ENCODE data around the gene EIF5B.

Gene EIF5B

GRCh38 chr2:99420031-99420430 is 82.8 kb downstream of the EIF5B start:
- Histone ChIP-seq H3K4me3 (ENCODE audit: low read depth, low read length) (no peak overlapping the region), H3K27ac (peak overlapping the region; percentile 30), H3K27me3 (replicated peaks) (no peaks in the 10 kb centered on the region), H3K36me3 (replicated peaks) (peaks cover 37% of the 10 kb centered on the region)
- TF ChIP-seq CTCF (IDR thresholded peaks at IDR 0.05; ENCODE audit: low read depth, low read length, missing control alignments): no peak
- no peak for DNase-seq
- in situ Hi-C loops (cut with HindIII; ENCODE audit: low pct_ligation_motif_present, low sequenced_read_pairs): no loop called here

GRCh38 chr2:99420751-99421299 is 83.6 kb downstream of the EIF5B start:
- H3K4me3 ChIP-seq (ENCODE audit: low read depth, low read length): no peak overlapping the region
- in situ Hi-C loops (cut with HindIII; ENCODE audit: low pct_ligation_motif_present, low sequenced_read_pairs): no loop called here
- peak; percentile 20 for DNase-seq
- no peak for TF ChIP-seq CTCF (IDR thresholded peaks at IDR 0.05; ENCODE audit: low read depth, low read length, missing control alignments)
- no peaks in the 10 kb centered on the region for H3K27me3 ChIP-seq (replicated peaks)
- H3K27ac ChIP-seq: peak overlapping the region; percentile 30
- H3K36me3 ChIP-seq (replicated peaks): peaks cover 32% of the 10 kb centered on the region

- Histone ChIP-seq H3K4me3 (ENCODE audit: low read depth, low read length) (no peak overlapping the region), H3K36me3 (replicated peaks) (peaks cover 27% of the 10 kb centered on the region), H3K27me3 (replicated peaks) (no peaks in the 10 kb centered on the region), H3K27ac (no peak overlapping the region)
- in situ Hi-C loops (cut with HindIII; ENCODE audit: low pct_ligation_motif_present, low sequenced_read_pairs): no loop called here
- peak; percentile 25 for DNase-seq
- TF ChIP-seq CTCF (IDR thresholded peaks at IDR 0.05; ENCODE audit: low read depth, low read length, missing control alignments): no peak
Observed at GRCh38 chr2:99421469-99421868, 84.3 kb downstream of the EIF5B start.

GRCh38 chr2:99422599-99422998 is 85.4 kb downstream of the EIF5B start:
- H3K36me3 ChIP-seq (replicated peaks): peaks cover 27% of the 10 kb centered on the region
- no peaks in the 10 kb centered on the region for H3K27me3 ChIP-seq (replicated peaks)
- H3K4me3 ChIP-seq (ENCODE audit: low read depth, low read length): no peak overlapping the region
- H3K27ac ChIP-seq: no peak overlapping the region
- in situ Hi-C loops (cut with HindIII; ENCODE audit: low pct_ligation_motif_present, low sequenced_read_pairs): no loop called here
- no peak for TF ChIP-seq CTCF (IDR thresholded peaks at IDR 0.05; ENCODE audit: low read depth, low read length, missing control alignments)
- no peak for DNase-seq

GRCh38 chr2:99424371-99424770 is 87.2 kb downstream of the EIF5B start:
- Histone ChIP-seq H3K27ac (peak overlapping the region; percentile 29), H3K4me3 (ENCODE audit: low read depth, low read length) (no peak overlapping the region), H3K36me3 (replicated peaks) (peaks cover 31% of the 10 kb centered on the region), H3K27me3 (replicated peaks) (no peaks in the 10 kb centered on the region)
- in situ Hi-C loops (cut with HindIII; ENCODE audit: low pct_ligation_motif_present, low sequenced_read_pairs): no loop called here
- DNase-seq: no peak
- no peak for TF ChIP-seq CTCF (IDR thresholded peaks at IDR 0.05; ENCODE audit: low read depth, low read length, missing control alignments)

- no peak for TF ChIP-seq CTCF (IDR thresholded peaks at IDR 0.05; ENCODE audit: low read depth, low read length, missing control alignments)
- DNase-seq: peak; percentile 91
- Histone ChIP-seq H3K36me3 (replicated peaks) (peaks cover 27% of the 10 kb centered on the region), H3K27me3 (replicated peaks) (no peaks in the 10 kb centered on the region), H3K27ac (peak overlapping the region; percentile 29), H3K4me3 (ENCODE audit: low read depth, low read length) (no peak overlapping the region)
- in situ Hi-C loops (cut with HindIII; ENCODE audit: low pct_ligation_motif_present, low sequenced_read_pairs): no loop called here
Observed at GRCh38 chr2:99425022-99425421, 87.8 kb downstream of the EIF5B start.

Data from brain microvascular endothelial cell (primary cell).